Fibroblast of peridontal ligament (primary cell): ENCODE measurements around the gene ZNF792.
"Not testable (repeated sequence)": the region's sequence is repeated elsewhere in the genome, so short reads cannot be mapped to it uniquely, and the experiment has no call there.

Source experiments
- DNase-seq: peaks from one replicate; pipeline ENCODE4 v3.0.0-alpha.2; 2010; ENCODE audit errors: extremely low read depth

Gene ZNF792

GRCh38 chr19:34998777-34999497 lies 34.9 kb upstream of the ZNF792 start:
- no peak for DNase-seq

- DNase-seq: not testable (repeated sequence)
These were observed 34.2 kb upstream of the ZNF792 start for GRCh38 chr19:34998224-34998623.

- no peak for DNase-seq
These were observed 33.1 kb upstream of the ZNF792 start for GRCh38 chr19:34997071-34997617.

- DNase-seq: no peak
These were observed 31.5 kb upstream of the ZNF792 start for GRCh38 chr19:34995551-34995950.

GRCh38 chr19:34994643-34995541 lies 30.9 kb upstream of the ZNF792 start:
- DNase-seq: no peak

GRCh38 chr19:34994286-34994642 lies 30.2 kb upstream of the ZNF792 start:
- DNase-seq: no peak

GRCh38 chr19:34992582-34992981 lies 28.6 kb upstream of the ZNF792 start:
- DNase-seq: not testable (repeated sequence)

GRCh38 chr19:34991542-34992333 lies 27.7 kb upstream of the ZNF792 start:
- DNase-seq: no peak

- DNase-seq: no peak
These were observed 26.7 kb upstream of the ZNF792 start for GRCh38 chr19:34990578-34991192.

GRCh38 chr19:34989298-34989697 lies 25.3 kb upstream of the ZNF792 start:
- no peak for DNase-seq

GRCh38 chr19:34988119-34988518 lies 24.1 kb upstream of the ZNF792 start:
- DNase-seq: no peak

- DNase-seq: no peak
These were observed 21.4 kb upstream of the ZNF792 start for GRCh38 chr19:34985249-34986022.

- no peak for DNase-seq
These were observed 20.3 kb upstream of the ZNF792 start for GRCh38 chr19:34984287-34984686.

- DNase-seq: no peak
These were observed 19.8 kb upstream of the ZNF792 start for GRCh38 chr19:34983786-34984185.

GRCh38 chr19:34982275-34982674 lies 18.2 kb upstream of the ZNF792 start:
- DNase-seq: no peak

- DNase-seq: no peak
These were observed 16.0 kb upstream of the ZNF792 start for GRCh38 chr19:34979819-34980640.

- DNase-seq: no peak
These were observed 12.6 kb upstream of the ZNF792 start for GRCh38 chr19:34976611-34977010.

GRCh38 chr19:34975056-34975455 lies 11.0 kb upstream of the ZNF792 start:
- no peak for DNase-seq

- DNase-seq: no peak
These were observed 10.6 kb upstream of the ZNF792 start for GRCh38 chr19:34974646-34975045.

GRCh38 chr19:34972163-34972705 lies 8.2 kb upstream of the ZNF792 start:
- no peak for DNase-seq
